ENCODE measurements around the gene ZSWIM8. TPM values are rescaled to one million over a fixed set of nuclear protein-coding genes. Genes with fewer than 3 reads are reported as not detected.

ZSWIM8 gene
- total and polyA plus RNA-seq, 10 of the 15 experiments (the other 5 are each of a cell fraction or from before 2014, with no cell fraction given): 7.8 to 47.1 (median 23.6) TPM

- peak; percentile 24; the same call in 1 of the 2 replicates for TF ChIP-seq ZBTB40 (IDR thresholded peaks at IDR 0.05; ENCODE audit: borderline replicate concordance)
- TF ChIP-seq RELA (IDR thresholded peaks at IDR 0.05; ENCODE audit: borderline replicate concordance, partially characterized antibody): no peak
- TF ChIP-seq ESRRA (IDR thresholded peaks at IDR 0.05; ENCODE audit: low read length): no peak
- no peak for TF ChIP-seq BACH1 (IDR thresholded peaks at IDR 0.05; ENCODE audit: borderline replicate concordance)
Observed at GRCh38 chr10:73763343-73763742, 22.1 kb upstream of the ZSWIM8 start (continued).

GRCh38 chr10:73765066-73765465, 20.3 kb upstream of the ZSWIM8 start:
- peaks cover 42 to 85% of the 10 kb centered on the region in 2 experiments for H3K36me3 ChIP-seq (ENCODE audit: control insufficient read depth in 2 of 2, insufficient read depth in 2 of 2, low read length in 1 of 2)
- no peak overlapping the region for H3K27ac ChIP-seq (ENCODE audit: control insufficient read depth, insufficient read depth)
- SMC1A ChIA-PET (ENCODE audit: uncharacterized antibody, unreplicated experiment): interaction anchor here (1.3 to 1.5 kb wide), 2 partner anchors 21 to 68 kb away, joined by 4 to 5 read pairs; partner anchors contain the start of gene SEC24C
- no peaks in the 10 kb centered on the region for H3K9me3 ChIP-seq (replicated peaks; ENCODE audit: control insufficient read depth, insufficient read depth, low read length)
- no peak overlapping the region for H3K4me2 ChIP-seq (ENCODE audit: control insufficient read depth, insufficient read depth)
- no peaks in the 10 kb centered on the region for H3K27me3 ChIP-seq (replicated peaks in 1 of 2; ENCODE audit: control insufficient read depth in 2 of 2, insufficient read depth in 2 of 2, low read length in 1 of 2)
- in situ Hi-C loops (cut with MboI) (no loop called here), intact Hi-C loops (cut with micrococcal nuclease; ENCODE audit: unreplicated experiment) (no loop called here)
- DNase-seq (ENCODE audit: low read depth, low spot score) (no peak), FAIRE-seq (no peak), ATAC-seq (no peak)
- 96% methylated on average over 6 of the region's 6 CpGs for WGBS (ENCODE audit: insufficient coverage, insufficient replicate concordance, low lambda C conversion rate, missing lambda C conversion rate)
- no peak overlapping the region for H3K4me3 ChIP-seq
- H3K79me2 ChIP-seq (ENCODE audit: control insufficient read depth, insufficient read depth, low read length): peaks cover 2% of the 10 kb centered on the region
- BruUV-seq (replicated peaks): no TSS peak
- CTCF ChIA-PET: no interaction called here
- POLR2A ChIA-PET: interaction anchor here (2.1 to 3.8 kb wide), 3 partner anchors 7 to 34 kb away, joined by 10 to 33 read pairs (median 16); partner anchors contain the start of gene SEC24C
- TF ChIP-seq CTCF (IDR thresholded peaks at IDR 0.05 in 2 of 3, conservative IDR thresholded peaks at IDR 0.05 in 1 of 3; ENCODE audit: control insufficient read depth in 2 of 3, extremely low read depth in 1 of 3, insufficient read depth in 1 of 3, low read depth in 3 of 3, low read length in 3 of 3) (no peak), MYC (IDR thresholded peaks at IDR 0.05; ENCODE audit: insufficient read depth, insufficient read length, insufficient replicate concordance, low read length, severe bottlenecking) (no peak), CHD4 (IDR thresholded peaks at IDR 0.05) (no peak), NFYB (IDR thresholded peaks at IDR 0.05; ENCODE audit: insufficient read depth, low read depth, low read length) (no peak), IRF4 (IDR thresholded peaks at IDR 0.05; ENCODE audit: low read depth, low read length) (no peak), E2F4 (IDR thresholded peaks at IDR 0.05; ENCODE audit: low read depth, low read length) (no peak)
- RAD21 ChIA-PET (ENCODE audit: unreplicated experiment): no interaction called here
- peaks cover 27% of the 10 kb centered on the region for H3K4me1 ChIP-seq (ENCODE audit: control insufficient read depth, insufficient read depth, low read length)
- H3K9ac ChIP-seq (ENCODE audit: control insufficient read depth, insufficient read depth, low read length): no peak overlapping the region
- H4K20me1 ChIP-seq (ENCODE audit: control insufficient read depth, insufficient read depth): peaks cover 3% of the 10 kb centered on the region; the same call in 1 of the 2 replicates
- no peak overlapping the region for H2AFZ ChIP-seq (ENCODE audit: control insufficient read depth, low read depth, low read length)

All from GM12878 (cell line).